HG03108 (cell line): ENCODE results near the gene RNASE11.
"Not testable (repeated sequence)": the region's sequence is repeated elsewhere in the genome, so short reads cannot be mapped to it uniquely, and the experiment has no call there.

Source experiments
- ATAC-seq: cut with Tn5 transposase; IDR thresholded peaks from one replicate; pipeline ENCODE4 v1.9.1; 2021; ENCODE audit warnings: moderate library complexity; ENCODE audit not compliant: unreplicated experiment

The RNASE11 gene

GRCh38 chr14:20614038-20614840 lies 26.4 kb upstream of the RNASE11 start:
- ATAC-seq, result no peak

GRCh38 chr14:20613094-20614037 lies 25.6 kb upstream of the RNASE11 start:
- peak; percentile 53 for ATAC-seq

GRCh38 chr14:20612403-20612802 lies 24.6 kb upstream of the RNASE11 start:
- no peak for ATAC-seq

- no peak for ATAC-seq
These were observed 23.5 kb upstream of the RNASE11 start for GRCh38 chr14:20611277-20611676.

GRCh38 chr14:20610002-20610765 lies 22.4 kb upstream of the RNASE11 start:
- ATAC-seq, result no peak

- no peak for ATAC-seq
These were observed 21.6 kb upstream of the RNASE11 start for GRCh38 chr14:20609215-20610001.

GRCh38 chr14:20608383-20609110 lies 20.7 kb upstream of the RNASE11 start:
- no peak for ATAC-seq

- ATAC-seq, result no peak
These were observed 19.8 kb upstream of the RNASE11 start for GRCh38 chr14:20607617-20608016.

- no peak for ATAC-seq
These were observed 19.1 kb upstream of the RNASE11 start for GRCh38 chr14:20606902-20607242.

- no peak for ATAC-seq
These were observed 18.5 kb upstream of the RNASE11 start for GRCh38 chr14:20606190-20606901.

- no peak for ATAC-seq
These were observed 16.3 kb upstream of the RNASE11 start for GRCh38 chr14:20603813-20604690.

- ATAC-seq, result no peak
These were observed 14.8 kb upstream of the RNASE11 start for GRCh38 chr14:20602583-20602982.

- ATAC-seq, result no peak
These were observed 13.7 kb upstream of the RNASE11 start for GRCh38 chr14:20601522-20601921.

GRCh38 chr14:20597108-20597507 lies 9.3 kb upstream of the RNASE11 start:
- no peak for ATAC-seq

- not testable (repeated sequence) for ATAC-seq
These were observed 7.9 kb upstream of the RNASE11 start for GRCh38 chr14:20595726-20596125.

GRCh38 chr14:20592574-20592973 lies 4.8 kb upstream of the RNASE11 start:
- no peak for ATAC-seq

- no peak for ATAC-seq
These were observed 3.4 kb upstream of the RNASE11 start, which contains the start of gene RNASE12 for GRCh38 chr14:20591235-20591634. RNASE12 (minus strand) TSS chr14:20591376; CDS start chr14:20590723, 653 bp downstream.

GRCh38 chr14:20583908-20584307 lies 3.9 kb downstream of the RNASE11 start:
- no peak for ATAC-seq
